ENCODE measurements around the gene RAB7A. TPM values are rescaled to one million over a fixed set of nuclear protein-coding genes. Genes with fewer than 3 reads are reported as not detected.

The RAB7A gene
- total and polyA plus RNA-seq, 2 of the 8 experiments (the other 6 are each of a cell fraction or from before 2014, with no cell fraction given) = 179 to 195 TPM

GRCh38 chr3:128710816-128711433 is 15.1 kb upstream of the RAB7A start (continued):
- TF ChIP-seq, protein P1, sequence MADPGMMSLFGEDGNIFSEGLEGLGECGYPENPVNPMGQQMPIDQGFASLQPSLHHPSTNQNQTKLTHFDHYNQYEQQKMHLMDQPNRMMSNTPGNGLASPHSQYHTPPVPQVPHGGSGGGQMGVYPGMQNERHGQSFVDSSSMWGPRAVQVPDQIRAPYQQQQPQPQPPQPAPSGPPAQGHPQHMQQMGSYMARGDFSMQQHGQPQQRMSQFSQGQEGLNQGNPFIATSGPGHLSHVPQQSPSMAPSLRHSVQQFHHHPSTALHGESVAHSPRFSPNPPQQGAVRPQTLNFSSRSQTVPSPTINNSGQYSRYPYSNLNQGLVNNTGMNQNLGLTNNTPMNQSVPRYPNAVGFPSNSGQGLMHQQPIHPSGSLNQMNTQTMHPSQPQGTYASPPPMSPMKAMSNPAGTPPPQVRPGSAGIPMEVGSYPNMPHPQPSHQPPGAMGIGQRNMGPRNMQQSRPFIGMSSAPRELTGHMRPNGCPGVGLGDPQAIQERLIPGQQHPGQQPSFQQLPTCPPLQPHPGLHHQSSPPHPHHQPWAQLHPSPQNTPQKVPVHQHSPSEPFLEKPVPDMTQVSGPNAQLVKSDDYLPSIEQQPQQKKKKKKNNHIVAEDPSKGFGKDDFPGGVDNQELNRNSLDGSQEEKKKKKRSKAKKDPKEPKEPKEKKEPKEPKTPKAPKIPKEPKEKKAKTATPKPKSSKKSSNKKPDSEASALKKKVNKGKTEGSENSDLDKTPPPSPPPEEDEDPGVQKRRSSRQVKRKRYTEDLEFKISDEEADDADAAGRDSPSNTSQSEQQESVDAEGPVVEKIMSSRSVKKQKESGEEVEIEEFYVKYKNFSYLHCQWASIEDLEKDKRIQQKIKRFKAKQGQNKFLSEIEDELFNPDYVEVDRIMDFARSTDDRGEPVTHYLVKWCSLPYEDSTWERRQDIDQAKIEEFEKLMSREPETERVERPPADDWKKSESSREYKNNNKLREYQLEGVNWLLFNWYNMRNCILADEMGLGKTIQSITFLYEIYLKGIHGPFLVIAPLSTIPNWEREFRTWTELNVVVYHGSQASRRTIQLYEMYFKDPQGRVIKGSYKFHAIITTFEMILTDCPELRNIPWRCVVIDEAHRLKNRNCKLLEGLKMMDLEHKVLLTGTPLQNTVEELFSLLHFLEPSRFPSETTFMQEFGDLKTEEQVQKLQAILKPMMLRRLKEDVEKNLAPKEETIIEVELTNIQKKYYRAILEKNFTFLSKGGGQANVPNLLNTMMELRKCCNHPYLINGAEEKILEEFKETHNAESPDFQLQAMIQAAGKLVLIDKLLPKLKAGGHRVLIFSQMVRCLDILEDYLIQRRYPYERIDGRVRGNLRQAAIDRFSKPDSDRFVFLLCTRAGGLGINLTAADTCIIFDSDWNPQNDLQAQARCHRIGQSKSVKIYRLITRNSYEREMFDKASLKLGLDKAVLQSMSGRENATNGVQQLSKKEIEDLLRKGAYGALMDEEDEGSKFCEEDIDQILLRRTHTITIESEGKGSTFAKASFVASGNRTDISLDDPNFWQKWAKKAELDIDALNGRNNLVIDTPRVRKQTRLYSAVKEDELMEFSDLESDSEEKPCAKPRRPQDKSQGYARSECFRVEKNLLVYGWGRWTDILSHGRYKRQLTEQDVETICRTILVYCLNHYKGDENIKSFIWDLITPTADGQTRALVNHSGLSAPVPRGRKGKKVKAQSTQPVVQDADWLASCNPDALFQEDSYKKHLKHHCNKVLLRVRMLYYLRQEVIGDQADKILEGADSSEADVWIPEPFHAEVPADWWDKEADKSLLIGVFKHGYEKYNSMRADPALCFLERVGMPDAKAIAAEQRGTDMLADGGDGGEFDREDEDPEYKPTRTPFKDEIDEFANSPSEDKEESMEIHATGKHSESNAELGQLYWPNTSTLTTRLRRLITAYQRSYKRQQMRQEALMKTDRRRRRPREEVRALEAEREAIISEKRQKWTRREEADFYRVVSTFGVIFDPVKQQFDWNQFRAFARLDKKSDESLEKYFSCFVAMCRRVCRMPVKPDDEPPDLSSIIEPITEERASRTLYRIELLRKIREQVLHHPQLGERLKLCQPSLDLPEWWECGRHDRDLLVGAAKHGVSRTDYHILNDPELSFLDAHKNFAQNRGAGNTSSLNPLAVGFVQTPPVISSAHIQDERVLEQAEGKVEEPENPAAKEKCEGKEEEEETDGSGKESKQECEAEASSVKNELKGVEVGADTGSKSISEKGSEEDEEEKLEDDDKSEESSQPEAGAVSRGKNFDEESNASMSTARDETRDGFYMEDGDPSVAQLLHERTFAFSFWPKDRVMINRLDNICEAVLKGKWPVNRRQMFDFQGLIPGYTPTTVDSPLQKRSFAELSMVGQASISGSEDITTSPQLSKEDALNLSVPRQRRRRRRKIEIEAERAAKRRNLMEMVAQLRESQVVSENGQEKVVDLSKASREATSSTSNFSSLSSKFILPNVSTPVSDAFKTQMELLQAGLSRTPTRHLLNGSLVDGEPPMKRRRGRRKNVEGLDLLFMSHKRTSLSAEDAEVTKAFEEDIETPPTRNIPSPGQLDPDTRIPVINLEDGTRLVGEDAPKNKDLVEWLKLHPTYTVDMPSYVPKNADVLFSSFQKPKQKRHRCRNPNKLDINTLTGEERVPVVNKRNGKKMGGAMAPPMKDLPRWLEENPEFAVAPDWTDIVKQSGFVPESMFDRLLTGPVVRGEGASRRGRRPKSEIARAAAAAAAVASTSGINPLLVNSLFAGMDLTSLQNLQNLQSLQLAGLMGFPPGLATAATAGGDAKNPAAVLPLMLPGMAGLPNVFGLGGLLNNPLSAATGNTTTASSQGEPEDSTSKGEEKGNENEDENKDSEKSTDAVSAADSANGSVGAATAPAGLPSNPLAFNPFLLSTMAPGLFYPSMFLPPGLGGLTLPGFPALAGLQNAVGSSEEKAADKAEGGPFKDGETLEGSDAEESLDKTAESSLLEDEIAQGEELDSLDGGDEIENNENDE (IDR thresholded peaks at IDR 0.05; ENCODE audit: insufficient replicate concordance, low read length) = no peak
- no peak for TF ChIP-seq GABPA (IDR thresholded peaks at IDR 0.05; ENCODE audit: borderline replicate concordance, insufficient read depth, low read length)
- TF ChIP-seq HDAC6 (IDR thresholded peaks at IDR 0.05; ENCODE audit: low read depth, low read length) = no peak
- TF ChIP-seq YY1 (IDR thresholded peaks at IDR 0.05; ENCODE audit: low read depth, low read length) = no peak
- TF ChIP-seq EZH2 (IDR thresholded peaks at IDR 0.05; ENCODE audit: low read depth, low read length, severe bottlenecking) = no peak
- TF ChIP-seq RAD21 (IDR thresholded peaks at IDR 0.05 in 1 of 2, conservative IDR thresholded peaks at IDR 0.05 in 1 of 2; ENCODE audit: low read depth in 2 of 2, low read length in 2 of 2) = no peak
- TF ChIP-seq CREB1 (IDR thresholded peaks at IDR 0.05) = no peak
- no peak for TF ChIP-seq TCF12 (IDR thresholded peaks at IDR 0.05; ENCODE audit: low read depth, low read length)
- no peak for TF ChIP-seq EP300 (IDR thresholded peaks at IDR 0.05; ENCODE audit: borderline replicate concordance in 1 of 2, low read depth in 2 of 2, low read length in 2 of 2)
- no peak for TF ChIP-seq EGR1 (IDR thresholded peaks at IDR 0.05; ENCODE audit: borderline replicate concordance, low read depth, low read length)
- no peak for TF ChIP-seq BACH1 (IDR thresholded peaks at IDR 0.05; ENCODE audit: low read length)

Measured in H1 (cell line).